K562 (cell line): Measurements from ENCODE around the gene LRP10. TPM values are rescaled to one million over a fixed set of nuclear protein-coding genes. Genes with fewer than 3 reads are reported as not detected.

ENCODE experiments used
- ARID2 ChIP-seq: fragments of 450-650 bp; IDR thresholded peaks from 2 replicates; pipeline ENCODE4 v1.6.1; 2017; ENCODE audit warnings: antibody characterized with exemption, mild to moderate bottlenecking
- ATF1 ChIP-seq, 2 experiments: fragments of 450-650 bp in 1 of 2; IDR thresholded peaks; 2 replicates each; pipeline ENCODE4 v1.6.1; 2016; ENCODE audit warnings: missing compliant biosample characterization in 1 of 2, missing genetic modification characterization in 1 of 2
- CBX2 ChIP-seq: fragments of 200-600 bp; sonication (generic); IDR thresholded peaks from one replicate; pipeline ENCODE4 v1.6.1; 2012; ENCODE audit warnings: mild to moderate bottlenecking, low read length, inconsistent platforms; ENCODE audit not compliant: insufficient read depth, poor library complexity, severe bottlenecking
- E2F1 ChIP-seq: sonication (generic); formaldehyde crosslinking; IDR thresholded peaks from 2 replicates; pipeline ENCODE4 v1.8.1; 2023; ENCODE audit warnings: mild to moderate bottlenecking, missing genetic modification reagents, moderate library complexity
- FOS ChIP-seq: IDR thresholded peaks from 3 replicates; pipeline ENCODE4 v1.6.1; 2011; ENCODE audit not compliant: insufficient read length; ENCODE audit errors: extremely low read depth
- FOXK1 ChIP-seq: sonication (generic); formaldehyde crosslinking; IDR thresholded peaks from 2 replicates; pipeline ENCODE4 v1.8.0; 2022; ENCODE audit warnings: missing genetic modification reagents, mild to moderate bottlenecking, borderline replicate concordance
- PKNOX1 ChIP-seq: fragments of 450-650 bp; IDR thresholded peaks from 2 replicates; pipeline ENCODE4 v1.6.1; 2016
- RFX5 ChIP-seq: IDR thresholded peaks from 2 replicates; pipeline ENCODE4 v1.6.1; 2011; ENCODE audit warnings: low read depth, mild to moderate bottlenecking, improper control_type of control experiment, low read length
- SMARCB1 ChIP-seq: IDR thresholded peaks from 2 replicates; pipeline ENCODE4 v1.6.1; 2011; ENCODE audit warnings: improper control_type of control experiment, low read depth; ENCODE audit not compliant: insufficient read length
- TAF9B ChIP-seq: fragments of 450-650 bp; IDR thresholded peaks from 2 replicates; pipeline ENCODE4 v1.6.1; 2018; ENCODE audit warnings: mild to moderate bottlenecking; ENCODE audit not compliant: partially characterized antibody
- ZBTB11 ChIP-seq, 3 experiments: fragments of 200-800 bp in 1 of 3; fragments of 250-450 bp in 1 of 3; fragments of 450-650 bp in 1 of 3; sonication (Bioruptor Pico) in 1 of 3; sonication (Bioruptor generic) in 1 of 3; formaldehyde crosslinking in 1 of 3; IDR thresholded peaks; 2 replicates each; pipeline versions ENCODE4 v1.6.1 to v1.8.0; 2016 to 2022; ENCODE audit warnings: mild to moderate bottlenecking in 2 of 3, missing genetic modification characterization in 2 of 3, missing compliant biosample characterization in 1 of 3, moderate library complexity in 1 of 3
- ZBTB8A ChIP-seq: fragments of 450-650 bp; IDR thresholded peaks from 2 replicates; pipeline ENCODE4 v1.6.1; 2018; ENCODE audit warnings: mild to moderate bottlenecking, moderate library complexity; ENCODE audit not compliant: partially characterized antibody
- ZC3H11A ChIP-seq: IDR thresholded peaks from 2 replicates; pipeline ENCODE4 v1.6.1; 2012; ENCODE audit warnings: low read depth, low read length, improper control_type of control experiment
- ZNF707 ChIP-seq: fragments of 250-450 bp; sonication (Bioruptor Pico); conservative IDR thresholded peaks from 2 replicates; pipeline ENCODE4 v1.8.0; 2022; ENCODE audit warnings: inconsistent platforms, mild to moderate bottlenecking, moderate library complexity
- ZNF764 ChIP-seq: fragments of 250-450 bp; sonication (Bioruptor Pico); IDR thresholded peaks from 2 replicates; pipeline ENCODE4 v1.4.0; 2020; ENCODE audit warnings: low read depth, mild to moderate bottlenecking, moderate library complexity
- ZNF780A ChIP-seq: fragments of 250-450 bp; sonication (Bioruptor Pico); IDR thresholded peaks from 2 replicates; pipeline ENCODE4 v1.5.0; 2021; ENCODE audit warnings: mild to moderate bottlenecking
- polyA plus RNA-seq, 8 experiments: library from polyadenylated mRNA; depleted of rRNA in 4 of 8; stranded (reverse) in 5 of 8; unstranded in 3 of 8; fragments of >200 nt; fragmentation: Nextera tagmentation in 2 of 8; fragmentation: Illumina TruSeq in 1 of 8; extraction: Ambion mirVana in 2 of 8; extraction: Trizol in 1 of 8; gene quantifications; 2 replicates each; pipeline versions ENCODE4 v1.2.1 to v1.2.3, GENCODE V29; 2011 to 2014; ENCODE audit warnings: inconsistent platforms in 1 of 8, missing spikeins in 1 of 8
- total RNA-seq, 7 experiments: library from RNA; depleted of rRNA in 6 of 7; stranded (reverse); fragments of >200 nt in 6 of 7; fragmentation: Illumina TruSeq in 2 of 7; extraction: Trizol in 2 of 7; gene quantifications; 2 replicates each; pipeline versions ENCODE4 v1.2.1 to v1.2.3, GENCODE V29; 2011 to 2021; ENCODE audit warnings: low replicate concordance in 1 of 7
- TF ChIP-seq, protein P1 (sequence below): fragments of 450-650 bp; IDR thresholded peaks from 2 replicates; pipeline ENCODE4 v1.6.1; 2018; ENCODE audit not compliant: partially characterized antibody

Gene LRP10
- total and polyA plus RNA-seq, 9 of the 15 experiments (the other 6 are each of a cell fraction or from before 2014, with no cell fraction given), result 1.3 to 45.5 (median 10.9) TPM

DNA sequence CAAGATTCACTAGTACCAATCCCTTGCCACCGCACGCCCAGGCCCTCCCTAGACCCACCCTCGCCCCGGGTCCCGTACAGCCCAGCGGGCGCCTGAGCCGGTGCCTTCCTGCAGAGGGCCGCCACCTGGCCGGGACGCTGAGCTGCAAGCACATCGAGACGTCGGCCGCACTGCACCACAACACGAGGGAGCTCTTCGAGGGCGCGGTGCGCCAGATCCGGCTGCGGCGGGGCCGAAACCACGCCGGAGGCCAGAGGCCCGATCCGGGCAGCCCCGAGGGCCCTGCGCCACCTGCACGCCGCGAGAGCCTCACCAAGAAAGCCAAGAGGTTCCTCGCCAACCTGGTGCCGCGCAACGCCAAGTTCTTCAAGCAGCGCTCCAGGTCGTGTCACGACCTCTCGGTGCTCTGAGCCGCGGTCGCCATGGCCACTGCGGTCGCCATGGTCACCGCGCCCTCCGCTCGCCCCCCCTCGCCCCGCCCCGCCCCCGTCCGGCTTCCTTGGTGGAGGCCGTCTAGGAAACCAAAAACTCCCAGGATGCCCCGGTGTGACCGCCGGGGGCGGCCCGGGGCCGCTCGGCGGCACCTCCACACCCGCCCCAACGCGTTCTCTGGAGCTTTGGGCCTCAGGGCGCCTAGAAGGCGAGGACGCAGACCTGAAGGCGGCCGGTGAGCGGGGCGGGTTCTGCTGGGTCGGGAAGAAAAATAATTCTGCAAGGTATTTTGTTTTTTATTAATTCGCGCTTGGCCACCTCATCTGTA, 15.1 kb downstream of the LRP10 start (continued):
- TF ChIP-seq, protein P1, sequence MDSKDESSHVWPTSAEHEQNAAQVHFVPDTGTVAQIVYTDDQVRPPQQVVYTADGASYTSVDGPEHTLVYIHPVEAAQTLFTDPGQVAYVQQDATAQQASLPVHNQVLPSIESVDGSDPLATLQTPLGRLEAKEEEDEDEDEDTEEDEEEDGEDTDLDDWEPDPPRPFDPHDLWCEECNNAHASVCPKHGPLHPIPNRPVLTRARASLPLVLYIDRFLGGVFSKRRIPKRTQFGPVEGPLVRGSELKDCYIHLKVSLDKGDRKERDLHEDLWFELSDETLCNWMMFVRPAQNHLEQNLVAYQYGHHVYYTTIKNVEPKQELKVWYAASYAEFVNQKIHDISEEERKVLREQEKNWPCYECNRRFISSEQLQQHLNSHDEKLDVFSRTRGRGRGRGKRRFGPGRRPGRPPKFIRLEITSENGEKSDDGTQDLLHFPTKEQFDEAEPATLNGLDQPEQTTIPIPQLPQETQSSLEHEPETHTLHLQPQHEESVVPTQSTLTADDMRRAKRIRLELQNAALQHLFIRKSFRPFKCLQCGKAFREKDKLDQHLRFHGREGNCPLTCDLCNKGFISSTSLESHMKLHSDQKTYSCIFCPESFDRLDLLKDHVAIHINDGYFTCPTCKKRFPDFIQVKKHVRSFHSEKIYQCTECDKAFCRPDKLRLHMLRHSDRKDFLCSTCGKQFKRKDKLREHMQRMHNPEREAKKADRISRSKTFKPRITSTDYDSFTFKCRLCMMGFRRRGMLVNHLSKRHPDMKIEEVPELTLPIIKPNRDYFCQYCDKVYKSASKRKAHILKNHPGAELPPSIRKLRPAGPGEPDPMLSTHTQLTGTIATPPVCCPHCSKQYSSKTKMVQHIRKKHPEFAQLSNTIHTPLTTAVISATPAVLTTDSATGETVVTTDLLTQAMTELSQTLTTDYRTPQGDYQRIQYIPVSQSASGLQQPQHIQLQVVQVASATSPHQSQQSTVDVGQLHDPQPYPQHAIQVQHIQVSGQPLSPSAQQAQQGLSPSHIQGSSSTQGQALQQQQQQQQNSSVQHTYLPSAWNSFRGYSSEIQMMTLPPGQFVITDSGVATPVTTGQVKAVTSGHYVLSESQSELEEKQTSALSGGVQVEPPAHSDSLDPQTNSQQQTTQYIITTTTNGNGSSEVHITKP, result no peak
- TF ChIP-seq FOXK1 (CRISPR knock-in tag) (peak; percentile 71; the same call in 1 of the 2 replicates), ZNF707 (no peak), TAF9B (no peak), SMARCB1 (no peak), PKNOX1 (0 out of 2 replicates have a peak, but pooled peaks have one; percentile 16), FOS (no peak), ZNF780A (CRISPR knock-in tag) (no peak), ATF1 (CRISPR knock-in tag; IDR thresholded peaks at IDR 0.05) (no peak), ATF1 (tag; IDR thresholded peaks at IDR 0.05) (peak; percentile 22; the same call in 1 of the 2 replicates), ZBTB11 (CRISPR knock-in tag; IDR thresholded peaks at IDR 0.05) (peak in 1 of 3 experiments; percentile 54; a peak in 2 of 6 replicates), CBX2 (no peak), E2F1 (peak; percentile 76; the same call in 1 of the 2 replicates), ZC3H11A (no peak), RFX5 (no peak), ARID2 (no peak), ZNF764 (no peak), ZBTB8A (no peak)
